ENCODE results near the gene IQGAP2. TPM values are rescaled to one million over a fixed set of nuclear protein-coding genes. Genes with fewer than 3 reads are reported as not detected.

IQGAP2 gene
- total and polyA plus RNA-seq, 9 of the 15 experiments (the other 6 are each of a cell fraction or from before 2014, with no cell fraction given), result 8.7 to 23.2 (median 17.4) TPM

- TF ChIP-seq RFX5 (IDR thresholded peaks at IDR 0.05; ENCODE audit: low read depth, low read length), result no peak
- TF ChIP-seq, protein P1, sequence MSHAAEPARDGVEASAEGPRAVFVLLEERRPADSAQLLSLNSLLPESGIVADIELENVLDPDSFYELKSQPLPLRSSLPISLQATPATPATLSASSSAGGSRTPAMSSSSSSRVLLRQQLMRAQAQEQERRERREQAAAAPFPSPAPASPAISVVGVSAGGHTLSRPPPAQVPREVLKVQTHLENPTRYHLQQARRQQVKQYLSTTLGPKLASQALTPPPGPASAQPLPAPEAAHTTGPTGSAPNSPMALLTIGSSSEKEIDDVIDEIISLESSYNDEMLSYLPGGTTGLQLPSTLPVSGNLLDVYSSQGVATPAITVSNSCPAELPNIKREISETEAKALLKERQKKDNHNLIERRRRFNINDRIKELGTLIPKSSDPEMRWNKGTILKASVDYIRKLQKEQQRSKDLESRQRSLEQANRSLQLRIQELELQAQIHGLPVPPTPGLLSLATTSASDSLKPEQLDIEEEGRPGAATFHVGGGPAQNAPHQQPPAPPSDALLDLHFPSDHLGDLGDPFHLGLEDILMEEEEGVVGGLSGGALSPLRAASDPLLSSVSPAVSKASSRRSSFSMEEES (CRISPR knock-in tag; IDR thresholded peaks at IDR 0.05), result no peak
- no peak for TF ChIP-seq PTRF (tag; IDR thresholded peaks at IDR 0.05)
- no peak for TF ChIP-seq HCFC1 (IDR thresholded peaks at IDR 0.05; ENCODE audit: low read depth, low read length)
- TF ChIP-seq ZNF174 (CRISPR knock-in tag; IDR thresholded peaks at IDR 0.05), result no peak
These were observed 12.8 kb downstream of the IQGAP2 start (continued) for GRCh38 chr5:76415855-76416254.

- BruUV-seq (replicated peaks), result no TSS peak
- Histone ChIP-seq H3K4me1 (replicated peaks in 1 of 2; ENCODE audit: control insufficient read depth in 2 of 2, insufficient read depth in 2 of 2, low read length in 2 of 2) (no peaks in the 10 kb centered on the region), H4K20me1 (replicated peaks; ENCODE audit: control insufficient read depth, insufficient read depth, low read length) (no peaks in the 10 kb centered on the region), H3K27ac (ENCODE audit: extremely low read depth, low read depth, low read length) (no peak overlapping the region), H3K79me2 (ENCODE audit: control insufficient read depth, insufficient read depth, low read length) (no peaks in the 10 kb centered on the region), H3K36me3 (ENCODE audit: control insufficient read depth, insufficient read depth, low read length) (no peaks in the 10 kb centered on the region), H3K9me3 (replicated peaks; ENCODE audit: control insufficient read depth, insufficient read depth, low read depth, low read length) (no peaks in the 10 kb centered on the region), H2AFZ (ENCODE audit: low read depth, low read length) (no peak overlapping the region), H3K9ac (ENCODE audit: insufficient read depth in 1 of 2, low read depth in 2 of 2, low read length in 2 of 2) (no peak overlapping the region), H3K4me2 (ENCODE audit: insufficient read depth, low read length) (no peak overlapping the region), H3K9me1 (ENCODE audit: control insufficient read depth, insufficient read depth, low read length) (no peaks in the 10 kb centered on the region), H3K27me3 (ENCODE audit: control insufficient read depth in 2 of 2, insufficient read depth in 2 of 2, low read length in 2 of 2) (no peaks in the 10 kb centered on the region), H3K4me3 (no peak overlapping the region)
- ChIA-PET POLR2A (interaction anchor here (1.1 to 1.2 kb wide), 2 partner anchors 9 to 14 kb away, joined by 3 read pairs; no protein-coding TSS in a partner anchor), CTCF (ENCODE audit: low intra/inter-chr PET ratio) (no interaction called here)
- TF ChIP-seq POU5F1 (IDR thresholded peaks at IDR 0.05; ENCODE audit: borderline replicate concordance, low read depth, low read length, partially characterized antibody), result no peak
- TF ChIP-seq PYGO2 (tag; IDR thresholded peaks at IDR 0.05), result no peak
- TF ChIP-seq, protein P2, sequence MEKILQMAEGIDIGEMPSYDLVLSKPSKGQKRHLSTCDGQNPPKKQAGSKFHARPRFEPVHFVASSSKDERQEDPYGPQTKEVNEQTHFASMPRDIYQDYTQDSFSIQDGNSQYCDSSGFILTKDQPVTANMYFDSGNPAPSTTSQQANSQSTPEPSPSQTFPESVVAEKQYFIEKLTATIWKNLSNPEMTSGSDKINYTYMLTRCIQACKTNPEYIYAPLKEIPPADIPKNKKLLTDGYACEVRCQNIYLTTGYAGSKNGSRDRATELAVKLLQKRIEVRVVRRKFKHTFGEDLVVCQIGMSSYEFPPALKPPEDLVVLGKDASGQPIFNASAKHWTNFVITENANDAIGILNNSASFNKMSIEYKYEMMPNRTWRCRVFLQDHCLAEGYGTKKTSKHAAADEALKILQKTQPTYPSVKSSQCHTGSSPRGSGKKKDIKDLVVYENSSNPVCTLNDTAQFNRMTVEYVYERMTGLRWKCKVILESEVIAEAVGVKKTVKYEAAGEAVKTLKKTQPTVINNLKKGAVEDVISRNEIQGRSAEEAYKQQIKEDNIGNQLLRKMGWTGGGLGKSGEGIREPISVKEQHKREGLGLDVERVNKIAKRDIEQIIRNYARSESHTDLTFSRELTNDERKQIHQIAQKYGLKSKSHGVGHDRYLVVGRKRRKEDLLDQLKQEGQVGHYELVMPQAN (IDR thresholded peaks at IDR 0.05; ENCODE audit: borderline replicate concordance), result no peak
- TF ChIP-seq DLX4 (CRISPR knock-in tag; IDR thresholded peaks at IDR 0.05), result no peak
- WGBS (ENCODE audit: insufficient coverage, low coverage, missing lambda C conversion rate), result 82% methylated on average over 1 of the region's 1 CpG
- ATAC-seq (no peak), DNase-seq (ENCODE audit: extremely low read depth in 1 of 4, low spot score in 3 of 4) (no peak), FAIRE-seq (no peak)
- in situ Hi-C loops (cut with MboI) (no loop called here), intact Hi-C loops (cut with micrococcal nuclease) (no loop called here)
These were observed 16.7 kb downstream of the IQGAP2 start for GRCh38 chr5:76419597-76420298.
